Peyer's patch (tissue), 4 donors: Measurements from ENCODE around the gene NAV3.

Experiments
- CTCF ChIP-seq, 6 experiments: fragments of 450-650 bp in 4 of 6; fragments of 200-600 bp in 2 of 6; sonication (generic) in 1 of 6; IDR thresholded peaks; one replicate each; pipeline ENCODE4 v1.5.1; 2017 to 2019; ENCODE audit warnings: antibody characterized with exemption in 6 of 6, mild to moderate bottlenecking in 3 of 6, moderate library complexity in 1 of 6
- POLR2A ChIP-seq, 2 donors: fragments of 450-650 bp; IDR thresholded peaks; one replicate each; pipeline ENCODE4 v1.5.1; 2017; ENCODE audit warnings: antibody characterized with exemption in 2 of 2, mild to moderate bottlenecking in 2 of 2, moderate library complexity in 2 of 2

- no peak for TF ChIP-seq CTCF (IDR thresholded peaks at IDR 0.05)
- no peak for TF ChIP-seq POLR2A (IDR thresholded peaks at IDR 0.05)
Measured at GRCh38 chr12:77795699-77796098, 35.0 kb upstream of the NAV3 start.
